ENCODE data around the gene IL1RAPL1.

Gene IL1RAPL1

GRCh38 chrX:29487714-29488113, 900.5 kb downstream of the IL1RAPL1 start:
- H3K27me3 ChIP-seq (ENCODE audit: insufficient read depth, insufficient read length) = no peaks in the 10 kb centered on the region
- TF ChIP-seq YY1 (IDR thresholded peaks at IDR 0.05; ENCODE audit: insufficient read depth, insufficient read length) (no peak), SUZ12 (IDR thresholded peaks at IDR 0.05; ENCODE audit: extremely low read depth, insufficient read depth, insufficient read length) (no peak), ZNF274 (IDR thresholded peaks at IDR 0.05; ENCODE audit: low read depth, low read length) (no peak)
- no peak overlapping the region for H3K4me3 ChIP-seq (ENCODE audit: insufficient read length, low read depth)
- H3K36me3 ChIP-seq (ENCODE audit: insufficient read depth, insufficient read length, low read length) = no peaks in the 10 kb centered on the region
- no peak overlapping the region for H3K9ac ChIP-seq (ENCODE audit: insufficient read length, low read depth)
- no peaks in the 10 kb centered on the region for H3K9me3 ChIP-seq (ENCODE audit: insufficient read depth, low read length)
- no peak for DNase-seq (ENCODE audit: low read depth, low spot score)
- no peaks in the 10 kb centered on the region for H3K4me1 ChIP-seq (ENCODE audit: insufficient read depth, insufficient read length)

- no peaks in the 10 kb centered on the region for H3K27me3 ChIP-seq (ENCODE audit: insufficient read depth, insufficient read length)
- no peak for DNase-seq (ENCODE audit: low read depth, low spot score)
- no peaks in the 10 kb centered on the region for H3K9me3 ChIP-seq (ENCODE audit: insufficient read depth, low read length)
- no peak overlapping the region for H3K4me3 ChIP-seq (ENCODE audit: insufficient read length, low read depth)
- no peaks in the 10 kb centered on the region for H3K36me3 ChIP-seq (ENCODE audit: insufficient read depth, insufficient read length, low read length)
- H3K9ac ChIP-seq (ENCODE audit: insufficient read length, low read depth) = no peak overlapping the region
- H3K4me1 ChIP-seq (ENCODE audit: insufficient read depth, insufficient read length) = no peaks in the 10 kb centered on the region
- TF ChIP-seq ZNF274 (IDR thresholded peaks at IDR 0.05; ENCODE audit: low read depth, low read length) (no peak), YY1 (IDR thresholded peaks at IDR 0.05; ENCODE audit: insufficient read depth, insufficient read length) (no peak), SUZ12 (IDR thresholded peaks at IDR 0.05; ENCODE audit: extremely low read depth, insufficient read depth, insufficient read length) (no peak)
These were observed 901.7 kb downstream of the IL1RAPL1 start for GRCh38 chrX:29488919-29489318.

GRCh38 chrX:29490606-29491005, 903.4 kb downstream of the IL1RAPL1 start:
- H3K27me3 ChIP-seq (ENCODE audit: insufficient read depth, insufficient read length) = no peaks in the 10 kb centered on the region
- H3K9me3 ChIP-seq (ENCODE audit: insufficient read depth, low read length) = no peaks in the 10 kb centered on the region
- TF ChIP-seq SUZ12 (IDR thresholded peaks at IDR 0.05; ENCODE audit: extremely low read depth, insufficient read depth, insufficient read length) = no peak
- H3K4me3 ChIP-seq (ENCODE audit: insufficient read length, low read depth) = no peak overlapping the region
- no peaks in the 10 kb centered on the region for H3K36me3 ChIP-seq (ENCODE audit: insufficient read depth, insufficient read length, low read length)
- no peaks in the 10 kb centered on the region for H3K4me1 ChIP-seq (ENCODE audit: insufficient read depth, insufficient read length)
- no peak overlapping the region for H3K9ac ChIP-seq (ENCODE audit: insufficient read length, low read depth)
- no peak for DNase-seq (ENCODE audit: low read depth, low spot score)

- TF ChIP-seq SUZ12 (IDR thresholded peaks at IDR 0.05; ENCODE audit: extremely low read depth, insufficient read depth, insufficient read length) (no peak), ZNF274 (IDR thresholded peaks at IDR 0.05; ENCODE audit: low read depth, low read length) (no peak), YY1 (IDR thresholded peaks at IDR 0.05; ENCODE audit: insufficient read depth, insufficient read length) (no peak)
- DNase-seq (ENCODE audit: low read depth, low spot score) = no peak
- no peaks in the 10 kb centered on the region for H3K4me1 ChIP-seq (ENCODE audit: insufficient read depth, insufficient read length)
- no peaks in the 10 kb centered on the region for H3K27me3 ChIP-seq (ENCODE audit: insufficient read depth, insufficient read length)
- H3K36me3 ChIP-seq (ENCODE audit: insufficient read depth, insufficient read length, low read length) = no peaks in the 10 kb centered on the region
- no peak overlapping the region for H3K9ac ChIP-seq (ENCODE audit: insufficient read length, low read depth)
- no peaks in the 10 kb centered on the region for H3K9me3 ChIP-seq (ENCODE audit: insufficient read depth, low read length)
- H3K4me3 ChIP-seq (ENCODE audit: insufficient read length, low read depth) = no peak overlapping the region
These were observed 904.4 kb downstream of the IL1RAPL1 start for GRCh38 chrX:29491659-29492058.

- DNase-seq (ENCODE audit: low read depth, low spot score) = no peak
- TF ChIP-seq SUZ12 (IDR thresholded peaks at IDR 0.05; ENCODE audit: extremely low read depth, insufficient read depth, insufficient read length) (no peak), ZNF274 (IDR thresholded peaks at IDR 0.05; ENCODE audit: low read depth, low read length) (no peak), YY1 (IDR thresholded peaks at IDR 0.05; ENCODE audit: insufficient read depth, insufficient read length) (no peak)
- no peak overlapping the region for H3K4me3 ChIP-seq (ENCODE audit: insufficient read length, low read depth)
- no peak overlapping the region for H3K9ac ChIP-seq (ENCODE audit: insufficient read length, low read depth)
- H3K4me1 ChIP-seq (ENCODE audit: insufficient read depth, insufficient read length) = no peaks in the 10 kb centered on the region
- no peaks in the 10 kb centered on the region for H3K9me3 ChIP-seq (ENCODE audit: insufficient read depth, low read length)
- H3K36me3 ChIP-seq (ENCODE audit: insufficient read depth, insufficient read length, low read length) = no peaks in the 10 kb centered on the region
- H3K27me3 ChIP-seq (ENCODE audit: insufficient read depth, insufficient read length) = no peaks in the 10 kb centered on the region
These were observed 909.5 kb downstream of the IL1RAPL1 start for GRCh38 chrX:29496636-29497180.

GRCh38 chrX:29506729-29507128, 919.5 kb downstream of the IL1RAPL1 start:
- no peaks in the 10 kb centered on the region for H3K9me3 ChIP-seq (ENCODE audit: insufficient read depth, low read length)
- no peaks in the 10 kb centered on the region for H3K4me1 ChIP-seq (ENCODE audit: insufficient read depth, insufficient read length)
- no peak overlapping the region for H3K9ac ChIP-seq (ENCODE audit: insufficient read length, low read depth)
- H3K27me3 ChIP-seq (ENCODE audit: insufficient read depth, insufficient read length) = no peaks in the 10 kb centered on the region
- no peak overlapping the region for H3K4me3 ChIP-seq (ENCODE audit: insufficient read length, low read depth)
- H3K36me3 ChIP-seq (ENCODE audit: insufficient read depth, insufficient read length, low read length) = no peaks in the 10 kb centered on the region
- TF ChIP-seq ZNF274 (IDR thresholded peaks at IDR 0.05; ENCODE audit: low read depth, low read length) = no peak
- no peak for TF ChIP-seq YY1 (IDR thresholded peaks at IDR 0.05; ENCODE audit: insufficient read depth, insufficient read length)
- no peak for TF ChIP-seq SUZ12 (IDR thresholded peaks at IDR 0.05; ENCODE audit: extremely low read depth, insufficient read depth, insufficient read length)
- no peak for DNase-seq (ENCODE audit: low read depth, low spot score)

GRCh38 chrX:29518100-29518499, 930.9 kb downstream of the IL1RAPL1 start:
- no peaks in the 10 kb centered on the region for H3K36me3 ChIP-seq (ENCODE audit: insufficient read depth, insufficient read length, low read length)
- no peaks in the 10 kb centered on the region for H3K27me3 ChIP-seq (ENCODE audit: insufficient read depth, insufficient read length)
- no peaks in the 10 kb centered on the region for H3K4me1 ChIP-seq (ENCODE audit: insufficient read depth, insufficient read length)
- no peaks in the 10 kb centered on the region for H3K9me3 ChIP-seq (ENCODE audit: insufficient read depth, low read length)
- no peak overlapping the region for H3K4me3 ChIP-seq (ENCODE audit: insufficient read length, low read depth)
- no peak for DNase-seq (ENCODE audit: low read depth, low spot score)
- TF ChIP-seq YY1 (IDR thresholded peaks at IDR 0.05; ENCODE audit: insufficient read depth, insufficient read length) (no peak), SUZ12 (IDR thresholded peaks at IDR 0.05; ENCODE audit: extremely low read depth, insufficient read depth, insufficient read length) (no peak), ZNF274 (IDR thresholded peaks at IDR 0.05; ENCODE audit: low read depth, low read length) (no peak)
- H3K9ac ChIP-seq (ENCODE audit: insufficient read length, low read depth) = no peak overlapping the region

Data from NT2/D1 (cell line).